HG03378 (cell line): ENCODE results near the gene PRPF31.
A peak's percentile ranks its signal among the peaks of the same experiment; 100 is the strongest.

Experiments used
- ATAC-seq: cut with Tn5 transposase; IDR thresholded peaks from one replicate; pipeline ENCODE4 v1.9.1; 2021; ENCODE audit warnings: mild to moderate bottlenecking, moderate library complexity; ENCODE audit not compliant: unreplicated experiment

The PRPF31 gene

GRCh38 chr19:54138489-54139256 is 23.1 kb downstream of the PRPF31 start:
- no peak for ATAC-seq

- no peak for ATAC-seq
Observed at GRCh38 chr19:54141356-54141755, 25.8 kb downstream of the PRPF31 start.

GRCh38 chr19:54142166-54142780 is 26.7 kb downstream of the PRPF31 start:
- ATAC-seq, result no peak

GRCh38 chr19:54145541-54146158 is 30.1 kb downstream of the PRPF31 start:
- ATAC-seq, result no peak

GRCh38 chr19:54147676-54148075 is 32.1 kb downstream of the PRPF31 start:
- no peak for ATAC-seq

- no peak for ATAC-seq
Observed at GRCh38 chr19:54148158-54148557, 32.6 kb downstream of the PRPF31 start.

- no peak for ATAC-seq
Observed at GRCh38 chr19:54149021-54149812, 33.7 kb downstream of the PRPF31 start.

- no peak for ATAC-seq
Observed at GRCh38 chr19:54151362-54152035, 35.9 kb downstream of the PRPF31 start.

GRCh38 chr19:54152267-54152666 is 36.7 kb downstream of the PRPF31 start:
- no peak for ATAC-seq

- ATAC-seq, result no peak
Observed at GRCh38 chr19:54152878-54153524, 37.4 kb downstream of the PRPF31 start.

GRCh38 chr19:54153731-54154326 is 38.3 kb downstream of the PRPF31 start:
- no peak for ATAC-seq

GRCh38 chr19:54154603-54155345 is 39.2 kb downstream of the PRPF31 start:
- ATAC-seq, result no peak

- no peak for ATAC-seq
Observed at GRCh38 chr19:54155694-54156093, 40.1 kb downstream of the PRPF31 start.

- ATAC-seq, result no peak
Observed at GRCh38 chr19:54156490-54156889, 40.9 kb downstream of the PRPF31 start.

GRCh38 chr19:54156953-54157352 is 41.4 kb downstream of the PRPF31 start:
- no peak for ATAC-seq

GRCh38 chr19:54158812-54159351 is 43.3 kb downstream of the PRPF31 start:
- ATAC-seq, result no peak

- peak; percentile 90 for ATAC-seq
Observed at GRCh38 chr19:54159352-54160181, 44.0 kb downstream of the PRPF31 start, which contains the start of gene LENG1. Gene LENG1, minus strand, starts transcription at chr19:54159721. Its CDS starts 26 bp downstream, at chr19:54159695.
